Measurements from ENCODE around the gene MFGE8.
A peak's percentile ranks its signal among the peaks of the same experiment; 100 is the strongest.
"Not testable (repeated sequence)": the region's sequence is repeated elsewhere in the genome, so short reads cannot be mapped to it uniquely, and the experiment has no call there.

MFGE8 gene

DNA sequence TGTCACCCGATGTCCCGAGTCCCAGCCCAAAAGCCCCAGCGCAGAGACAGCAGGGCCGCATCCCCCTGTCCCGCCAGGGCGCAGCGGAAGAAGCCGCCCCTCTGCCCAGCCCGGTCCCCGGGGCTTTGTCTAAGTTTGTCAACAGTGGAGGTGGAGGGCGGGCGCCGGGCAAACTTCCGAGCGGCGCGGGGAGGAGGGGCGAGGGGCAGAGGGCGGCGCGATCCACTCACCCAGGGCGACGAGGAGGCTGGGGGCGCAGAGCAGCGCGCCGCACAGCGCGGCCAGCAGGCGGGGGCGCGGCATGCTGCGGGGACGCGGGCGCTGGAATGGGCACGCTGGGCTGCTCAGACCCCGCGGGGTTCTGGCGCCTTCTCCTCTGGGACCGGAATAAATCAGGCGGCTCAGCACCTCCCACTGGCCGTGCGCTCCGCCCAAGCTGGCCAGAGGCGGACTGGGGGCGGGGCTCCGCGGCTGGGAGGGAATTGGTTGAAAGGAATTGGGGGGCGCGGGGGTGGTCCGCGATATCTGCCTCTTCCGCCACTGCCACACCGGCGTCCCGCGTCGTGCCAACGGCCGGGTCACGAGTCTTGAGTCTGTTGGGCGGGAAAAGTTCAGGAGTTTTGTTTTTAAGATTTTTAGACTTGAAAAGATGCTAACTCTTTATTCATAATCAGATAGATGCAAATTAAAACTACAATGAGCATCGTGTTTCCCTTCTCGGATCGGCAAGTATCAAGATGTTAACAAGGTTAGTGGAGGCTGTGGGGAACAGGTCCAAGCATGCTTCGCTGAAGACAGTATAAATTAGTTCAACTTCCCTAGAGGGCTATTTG is at the start of gene MFGE8:
MFGE8 (minus strand) TSS at position 363 of the 833 bp plus-strand sequence; CDS start at position 303, 60 bp downstream.
- peak; percentile 73 to 77 for DNase-seq

DNA sequence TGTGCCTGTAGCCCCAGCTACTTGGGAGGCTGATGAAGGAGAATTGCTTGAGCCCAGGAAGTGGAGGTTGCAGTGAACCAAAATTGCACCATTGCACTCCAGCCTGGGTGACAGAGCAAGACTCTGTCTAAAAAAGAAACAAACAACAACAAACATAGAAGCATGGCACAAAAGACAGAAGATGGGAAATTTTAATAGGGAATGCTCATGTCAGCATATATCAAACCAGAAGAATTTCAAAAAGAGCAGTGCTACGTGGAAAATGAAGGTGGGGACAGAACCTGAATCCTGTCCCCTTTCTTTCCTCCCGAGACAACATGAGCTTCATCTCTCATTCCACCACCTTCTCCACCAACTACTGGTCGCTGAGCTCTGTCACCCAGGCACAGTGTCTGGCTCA is 46.3 kb upstream of the MFGE8 start:
- no peak for DNase-seq

- DNase-seq = no peak
Observed at GRCh38 chr15:88956906-88957305, 43.7 kb upstream of the MFGE8 start.

DNA sequence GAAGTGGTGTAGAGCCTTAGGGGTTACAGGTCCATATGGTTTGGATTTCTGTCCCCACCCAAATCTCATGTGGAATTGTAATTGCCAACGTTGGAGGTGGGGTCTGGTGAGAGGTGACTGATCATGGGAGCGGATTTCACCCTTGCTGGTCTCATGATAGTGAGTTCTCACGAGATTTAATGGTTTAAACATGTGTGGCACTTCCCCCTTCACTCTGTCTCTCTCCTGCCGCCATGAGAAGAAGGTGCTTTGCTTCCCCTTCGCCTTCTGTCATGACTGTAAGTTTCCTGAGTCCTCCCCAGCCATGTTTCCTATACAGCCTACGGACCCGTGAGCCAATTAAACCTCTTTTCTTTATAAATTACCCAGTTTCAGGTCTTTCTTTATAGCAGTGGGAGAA is 43.1 kb upstream of the MFGE8 start:
- no peak for DNase-seq

DNA sequence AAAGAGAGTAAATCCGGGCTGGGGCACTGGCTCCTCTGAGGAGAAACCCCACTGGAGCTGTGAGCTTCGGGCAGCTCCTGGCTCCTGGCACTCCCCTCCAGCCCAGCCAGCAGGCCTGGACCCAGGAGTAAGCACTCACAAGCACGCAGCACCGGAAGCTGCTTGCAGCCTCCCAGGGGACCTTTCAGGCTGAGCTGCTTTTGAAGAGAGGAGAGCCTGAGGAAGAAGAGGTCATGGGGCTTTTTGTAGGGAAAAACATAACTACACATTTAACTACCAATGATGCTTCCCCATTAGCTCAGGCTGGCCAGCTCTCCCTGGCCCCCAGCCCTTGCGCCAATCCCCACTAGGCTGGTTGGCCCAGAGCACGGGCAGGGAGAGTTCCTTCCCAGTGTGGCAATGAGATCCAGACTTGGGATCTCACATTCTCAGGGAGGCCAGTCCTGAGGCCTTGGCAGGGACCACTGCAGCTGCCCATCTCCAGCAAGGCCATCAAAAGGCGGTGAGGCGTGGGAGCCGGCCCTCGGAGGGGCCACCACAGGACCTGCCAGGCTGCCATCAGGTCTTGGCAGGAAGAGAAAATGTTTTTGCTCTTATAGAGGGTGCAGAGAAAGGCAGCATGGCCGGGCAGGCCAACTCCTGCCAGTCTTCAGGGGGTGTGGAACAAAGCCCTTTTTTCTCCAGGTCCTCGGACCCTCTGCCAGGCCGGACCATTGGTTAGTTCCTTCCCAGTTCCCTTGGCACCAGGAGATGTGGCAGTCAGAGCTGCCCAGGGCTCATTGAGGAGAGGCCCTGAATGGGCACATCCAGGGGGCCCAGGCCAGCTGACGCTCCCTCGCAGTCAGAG is 41.5 kb upstream of the MFGE8 start:
- DNase-seq = peak; percentile 24 to 63

DNA sequence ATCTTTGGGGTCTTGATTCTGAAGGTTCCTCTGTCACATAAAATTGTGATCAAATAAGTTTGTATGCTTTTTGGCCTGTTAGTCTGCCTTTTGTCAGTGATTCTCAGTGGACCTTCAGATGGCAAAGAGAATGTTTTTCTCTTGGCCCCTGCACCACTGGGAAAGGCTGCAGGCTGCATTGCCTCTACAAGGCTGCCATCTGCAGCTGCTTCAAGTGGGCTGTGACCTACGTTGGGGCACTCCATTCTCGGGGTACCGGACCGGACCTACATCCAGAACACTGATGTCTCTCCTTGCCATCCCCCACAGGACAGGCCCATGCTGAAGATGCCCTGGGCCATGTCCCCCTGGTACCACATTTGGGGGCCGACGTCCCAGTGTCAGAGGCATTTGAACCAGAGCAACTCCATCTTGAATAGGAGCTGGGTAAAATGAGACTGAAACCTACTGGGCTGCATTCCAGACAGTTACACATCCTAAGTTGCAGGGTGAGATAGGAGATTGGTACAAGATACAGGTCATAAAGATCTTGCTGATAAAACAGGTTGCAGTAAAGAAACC is 37.5 kb upstream of the MFGE8 start:
- no peak for DNase-seq

GRCh38 chr15:88949734-88950400 is 36.7 kb upstream of the MFGE8 start:
- DNase-seq = no peak

GRCh38 chr15:88940110-88940675 is 27.0 kb upstream of the MFGE8 start:
- DNase-seq = no peak

DNA sequence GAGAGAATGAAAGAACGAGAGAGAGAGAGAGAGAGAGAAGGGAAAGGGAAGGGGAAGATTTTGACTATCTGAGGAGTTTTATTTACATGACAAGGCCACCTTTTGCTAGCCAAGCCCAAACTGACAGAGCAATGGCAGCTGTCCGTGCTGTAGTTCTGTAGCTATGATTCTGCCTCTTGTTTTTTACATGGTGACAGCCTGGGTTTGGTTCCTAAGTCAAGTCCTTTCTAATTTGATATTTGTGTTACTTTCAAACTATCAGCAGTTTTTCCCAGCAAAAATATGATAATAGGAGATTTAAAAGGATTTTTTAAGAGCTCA is 26.3 kb upstream of the MFGE8 start:
- no peak for DNase-seq

- no peak for DNase-seq
Observed at GRCh38 chr15:88938802-88939485, 25.8 kb upstream of the MFGE8 start.

- DNase-seq = not testable (repeated sequence)
Observed at GRCh38 chr15:88934449-88934848, 21.3 kb upstream of the MFGE8 start.

- DNase-seq = no peak
Observed at GRCh38 chr15:88932875-88933330, 19.7 kb upstream of the MFGE8 start.

- no peak for DNase-seq
Observed at GRCh38 chr15:88932271-88932874, 19.2 kb upstream of the MFGE8 start.

DNA sequence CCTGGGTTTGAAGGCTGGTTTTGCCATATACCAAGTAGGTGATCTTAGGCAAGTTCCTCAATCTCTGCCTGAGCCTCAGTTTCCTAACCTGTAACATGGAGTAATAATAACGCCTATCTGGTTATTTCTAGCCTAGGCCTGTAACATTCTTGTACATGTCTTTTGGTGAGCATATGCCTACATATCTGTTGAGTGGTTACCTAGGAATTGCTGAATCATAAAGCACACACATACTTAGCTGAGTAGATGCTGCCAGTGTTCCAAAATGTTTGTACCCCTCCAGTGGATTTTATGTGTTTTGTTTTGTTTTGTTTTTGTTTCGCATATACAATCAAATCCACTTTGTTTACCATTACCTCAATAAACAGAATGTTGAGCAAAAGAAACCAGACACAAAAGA is 17.4 kb upstream of the MFGE8 start:
- no peak for DNase-seq

- not testable (repeated sequence) for DNase-seq
Observed at GRCh38 chr15:88929358-88930098, 16.3 kb upstream of the MFGE8 start.

DNA sequence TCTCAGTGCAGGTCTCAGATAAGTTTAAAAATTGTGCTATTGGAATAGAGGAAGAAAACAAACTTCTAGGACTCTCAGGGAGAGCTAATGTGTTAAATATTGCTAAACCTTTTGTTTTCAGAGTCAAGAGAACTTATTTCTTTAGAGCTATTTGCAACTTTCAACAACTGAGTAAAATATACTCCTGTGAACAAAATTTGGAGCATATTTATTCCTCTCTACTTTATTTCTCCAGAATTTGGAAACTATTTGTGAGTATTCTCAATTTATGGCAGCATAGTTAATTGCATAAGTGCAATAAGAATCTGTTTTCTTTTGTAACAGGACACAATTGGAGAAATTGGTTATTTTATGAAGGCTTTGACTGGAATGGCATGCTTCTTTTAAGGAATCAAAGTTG is 15.0 kb upstream of the MFGE8 start:
- DNase-seq = not testable (repeated sequence)

DNA sequence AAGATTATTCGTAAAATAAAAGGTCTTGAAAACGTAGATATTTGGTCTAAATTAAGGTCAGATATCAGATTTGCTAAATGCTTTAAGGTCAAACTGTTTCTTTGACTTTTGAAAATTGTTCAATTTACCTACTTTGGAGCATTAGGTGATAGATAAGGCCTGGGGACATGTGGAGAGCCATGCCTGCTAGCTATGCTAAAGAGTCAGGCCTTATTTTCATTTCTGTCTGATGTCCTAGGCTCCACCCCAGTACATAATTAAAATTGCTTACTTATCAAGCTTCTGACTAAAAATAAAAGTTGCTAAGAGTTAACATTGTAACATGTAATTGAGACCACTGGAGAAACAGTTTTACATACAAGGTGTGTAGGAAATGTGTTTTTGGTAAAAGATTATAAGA is 12.5 kb upstream of the MFGE8 start:
- DNase-seq = not testable (repeated sequence)

DNA sequence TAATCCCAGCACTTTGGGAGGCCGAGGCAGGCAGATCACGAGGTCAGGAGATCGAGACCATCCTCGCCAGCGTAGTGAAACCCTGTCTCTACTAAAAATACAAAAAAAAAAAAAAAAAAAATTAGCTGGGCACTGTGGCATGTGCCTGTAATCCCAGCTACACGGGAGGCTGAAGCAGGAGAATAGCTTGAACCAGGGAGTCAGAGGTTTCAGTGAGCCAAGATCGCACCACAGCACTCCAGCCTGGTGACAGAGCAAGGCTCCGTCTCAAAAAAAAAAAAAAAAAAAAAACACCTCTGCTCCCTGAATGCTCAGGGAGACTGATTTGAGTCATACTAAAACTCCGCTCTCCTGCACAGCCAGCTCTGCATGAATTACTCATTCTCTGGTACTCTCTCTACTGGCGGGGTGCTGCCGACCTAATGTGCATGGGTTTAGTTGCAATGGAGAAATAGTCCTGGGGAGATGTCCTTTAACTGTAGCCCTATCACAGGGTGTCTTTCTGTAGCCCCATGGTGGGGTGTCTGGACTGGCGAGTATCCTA is 7.8 kb upstream of the MFGE8 start:
- DNase-seq = not testable (repeated sequence)

GRCh38 chr15:88920186-88920891 is 7.2 kb upstream of the MFGE8 start:
- DNase-seq = no peak

DNA sequence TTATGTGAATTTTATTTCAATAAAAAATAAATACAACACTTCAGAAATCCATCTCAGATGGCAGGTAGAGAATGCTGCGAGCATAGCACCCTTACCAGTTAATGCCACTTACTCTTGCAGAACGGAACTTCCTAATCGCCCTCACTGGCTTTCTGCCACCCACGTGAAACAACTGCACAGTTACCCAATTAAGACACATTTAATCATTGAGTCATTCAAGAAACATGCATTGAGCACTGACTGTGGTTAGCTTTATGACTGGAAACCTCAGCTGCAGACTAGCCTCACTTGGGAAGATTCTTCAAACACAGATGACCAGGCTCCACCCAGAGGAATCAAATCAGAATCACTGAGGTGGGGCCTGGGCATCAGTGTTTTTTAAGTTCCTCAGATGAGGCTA is 5.6 kb upstream of the MFGE8 start:
- no peak for DNase-seq

All from NCI-H524 (cell line).